ENCODE results near the gene CD52. TPM values are rescaled to one million over a fixed set of nuclear protein-coding genes. Genes with fewer than 3 reads are reported as not detected.

The CD52 gene
- polyA plus RNA-seq, 3 donors = 851 to 4,047 (median 2,617) TPM

- Mint-ChIP-seq H3K27ac (peak overlapping the region; percentile 88 to 97 (median 96)), H3K4me1 (peaks cover 63% of the 10 kb centered on the region), H3K9me3 (no peaks in the 10 kb centered on the region), H3K27me3 (ENCODE audit: low read depth in 3 of 3) (peaks cover 0 to 2% (median 1%) of the 10 kb centered on the region in 3 donors), H3K4me3 (peak overlapping the region; percentile 83 to 90), H3K36me3 (peaks cover 44 to 46% of the 10 kb centered on the region in 2 donors)
- intact Hi-C loops (cut with micrococcal nuclease) = loop anchor here (1.0 to 5.0 kb wide), 7 partner anchors 15 to 214 kb away; partner anchors contain the start of genes C1orf232 (in 2 of the 2), ZNF593 (in 2 of the 2) and UBXN11 (in 1 of the 2)
- H3K79me2 ChIP-seq (ENCODE audit: insufficient read depth, low read length) = peaks cover 45% of the 10 kb centered on the region
- peak overlapping the region in 1 of 3 experiments; percentile 83 for H3K4me3 ChIP-seq (replicated peaks in 1 of 3; ENCODE audit: low read depth in 2 of 3, low read length in 3 of 3)
- H3K36me3 ChIP-seq (replicated peaks in 1 of 2; ENCODE audit: control insufficient read depth in 1 of 2, insufficient read depth in 2 of 2, low read length in 2 of 2) = peaks cover 9 to 40% of the 10 kb centered on the region in 2 donors
- H3K9me3 ChIP-seq (replicated peaks in 1 of 2; ENCODE audit: control insufficient read depth in 1 of 2, insufficient read depth in 1 of 2, low read length in 2 of 2) = no peaks in the 10 kb centered on the region
- 7% methylated on average over 5 of the region's 16 CpGs for WGBS (ENCODE audit: insufficient coverage)
- H4K20me1 ChIP-seq (ENCODE audit: insufficient read depth, low read length) = peaks cover 9% of the 10 kb centered on the region
- TF ChIP-seq CTCF (IDR thresholded peaks at IDR 0.05) = peak; percentile 89
- H3K27me3 ChIP-seq (ENCODE audit: control insufficient read depth in 2 of 2, insufficient read depth in 2 of 2, low read length in 2 of 2) = no peaks in the 10 kb centered on the region
- peak; percentile 83 to 87 (median 86) for DNase-seq
- peak overlapping the region; percentile 82 for H3K4me2 ChIP-seq (replicated peaks; ENCODE audit: extremely low read depth, low read length, poor library complexity, severe bottlenecking)
- H2AFZ ChIP-seq (ENCODE audit: insufficient read depth, low read depth, low read length, poor library complexity, severe bottlenecking) = peak overlapping the region; percentile 42
- peak overlapping the region; percentile 7 to 92 for H3K27ac ChIP-seq (ENCODE audit: low read depth in 1 of 2, low read length in 2 of 2)
- H3K4me1 ChIP-seq (ENCODE audit: control insufficient read depth in 1 of 2, insufficient read depth in 2 of 2, low read length in 2 of 2) = peaks cover 55 to 59% of the 10 kb centered on the region in 2 donors
- peak overlapping the region; percentile 40 for H3K9ac ChIP-seq (ENCODE audit: insufficient read depth, low read length, poor library complexity, severe bottlenecking)
Observed at GRCh38 chr1:26321315-26322041, 3.7 kb downstream of the CD52 start.

GRCh38 chr1:26322042-26322331 lies 4.2 kb downstream of the CD52 start:
- H3K27me3 Mint-ChIP-seq (ENCODE audit: low read depth in 3 of 3) = peaks cover 0 to 2% (median 1%) of the 10 kb centered on the region in 3 donors
- H4K20me1 ChIP-seq (ENCODE audit: insufficient read depth, low read length) = peaks cover 9% of the 10 kb centered on the region
- intact Hi-C loops (cut with micrococcal nuclease) = loop anchor here in 1 of 2 donors (5.0 kb wide), 2 partner anchors 155 to 215 kb away; partner anchors contain the start of genes C1orf232 and ZNF593
- peaks cover 50 to 54% of the 10 kb centered on the region in 2 donors for H3K4me1 ChIP-seq (ENCODE audit: control insufficient read depth in 1 of 2, insufficient read depth in 2 of 2, low read length in 2 of 2)
- 94% methylated on average over 8 of the region's 10 CpGs for WGBS (ENCODE audit: insufficient coverage)
- no peak overlapping the region for H3K4me3 ChIP-seq (replicated peaks in 1 of 3; ENCODE audit: low read depth in 2 of 3, low read length in 3 of 3)
- H3K9ac ChIP-seq (ENCODE audit: insufficient read depth, low read length, poor library complexity, severe bottlenecking) = no peak overlapping the region
- H3K36me3 Mint-ChIP-seq = peaks cover 44 to 46% of the 10 kb centered on the region in 2 donors
- no peak for TF ChIP-seq CTCF (IDR thresholded peaks at IDR 0.05)
- H3K9me3 Mint-ChIP-seq = no peaks in the 10 kb centered on the region
- H3K4me3 Mint-ChIP-seq = no peak overlapping the region
- H3K27ac Mint-ChIP-seq = peak overlapping the region in 2 of 7 donors; percentile 23 to 97
- H3K79me2 ChIP-seq (ENCODE audit: insufficient read depth, low read length) = peaks cover 40% of the 10 kb centered on the region
- H3K27ac ChIP-seq (ENCODE audit: low read depth in 1 of 2, low read length in 2 of 2) = peak overlapping the region in 1 of 2 donors; percentile 34
- H3K36me3 ChIP-seq (replicated peaks in 1 of 2; ENCODE audit: control insufficient read depth in 1 of 2, insufficient read depth in 2 of 2, low read length in 2 of 2) = peaks cover 9 to 40% of the 10 kb centered on the region in 2 donors
- no peak for DNase-seq
- H3K27me3 ChIP-seq (ENCODE audit: control insufficient read depth in 2 of 2, insufficient read depth in 2 of 2, low read length in 2 of 2) = no peaks in the 10 kb centered on the region
- no peak overlapping the region for H2AFZ ChIP-seq (ENCODE audit: insufficient read depth, low read depth, low read length, poor library complexity, severe bottlenecking)
- no peaks in the 10 kb centered on the region for H3K9me3 ChIP-seq (replicated peaks in 1 of 2; ENCODE audit: control insufficient read depth in 1 of 2, insufficient read depth in 1 of 2, low read length in 2 of 2)
- H3K4me2 ChIP-seq (replicated peaks; ENCODE audit: extremely low read depth, low read length, poor library complexity, severe bottlenecking) = no peak overlapping the region
- peaks cover 58% of the 10 kb centered on the region for H3K4me1 Mint-ChIP-seq

Measured in CD14-positive monocyte (primary cell).